HG02571 (cell line): ENCODE results near the gene ZNF155.
"Not testable (repeated sequence)": the region's sequence is repeated elsewhere in the genome, so short reads cannot be mapped to it uniquely, and the experiment has no call there.

Experiments
- ATAC-seq: cut with Tn5 transposase; IDR thresholded peaks from one replicate; pipeline ENCODE4 v1.9.1; 2021; ENCODE audit warnings: mild to moderate bottlenecking, moderate library complexity; ENCODE audit not compliant: unreplicated experiment

Gene ZNF155

DNA sequence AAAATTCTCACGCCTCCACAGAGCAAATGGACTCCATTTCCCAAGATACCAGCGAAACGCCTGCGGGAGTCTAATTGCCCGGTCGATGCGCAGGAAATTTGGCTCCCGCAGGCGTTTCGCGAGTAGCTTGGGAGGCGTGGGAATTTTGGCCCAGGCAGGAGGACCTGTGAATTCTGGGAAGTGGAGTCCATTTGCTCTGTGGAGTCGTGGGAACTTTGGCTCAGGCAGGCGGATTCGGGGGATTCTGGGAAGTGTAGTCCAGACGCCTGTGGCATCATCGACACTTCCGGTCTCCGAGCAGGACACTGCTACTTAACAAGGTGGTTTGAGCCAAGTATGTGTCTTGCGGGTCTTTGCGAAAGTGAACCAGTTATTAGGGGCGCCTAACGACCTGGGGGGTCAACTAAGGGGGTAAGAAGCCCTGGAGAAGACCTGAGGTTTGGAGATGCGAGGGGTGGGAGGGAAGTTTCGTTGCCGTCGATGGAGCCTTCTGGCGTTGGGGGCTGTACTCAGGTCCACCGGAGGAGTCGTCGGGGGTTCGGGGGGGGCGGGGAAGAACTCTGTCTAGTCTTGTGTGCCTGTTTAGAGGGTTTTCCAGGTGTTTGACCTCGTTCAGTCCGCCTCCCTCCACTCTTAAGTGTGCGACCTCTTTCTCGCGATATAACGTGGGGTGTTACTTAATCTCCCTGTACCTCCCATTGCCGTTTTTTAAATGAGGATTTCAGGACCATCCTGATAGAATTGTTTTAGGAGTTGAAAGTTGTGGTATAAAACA lies at the start of gene ZNF155:
Gene ZNF155 (plus strand): TSS at position 277 of the 775 bp plus-strand sequence. CDS start 4,356 bp downstream, outside the sequence.
- no peak for ATAC-seq

DNA sequence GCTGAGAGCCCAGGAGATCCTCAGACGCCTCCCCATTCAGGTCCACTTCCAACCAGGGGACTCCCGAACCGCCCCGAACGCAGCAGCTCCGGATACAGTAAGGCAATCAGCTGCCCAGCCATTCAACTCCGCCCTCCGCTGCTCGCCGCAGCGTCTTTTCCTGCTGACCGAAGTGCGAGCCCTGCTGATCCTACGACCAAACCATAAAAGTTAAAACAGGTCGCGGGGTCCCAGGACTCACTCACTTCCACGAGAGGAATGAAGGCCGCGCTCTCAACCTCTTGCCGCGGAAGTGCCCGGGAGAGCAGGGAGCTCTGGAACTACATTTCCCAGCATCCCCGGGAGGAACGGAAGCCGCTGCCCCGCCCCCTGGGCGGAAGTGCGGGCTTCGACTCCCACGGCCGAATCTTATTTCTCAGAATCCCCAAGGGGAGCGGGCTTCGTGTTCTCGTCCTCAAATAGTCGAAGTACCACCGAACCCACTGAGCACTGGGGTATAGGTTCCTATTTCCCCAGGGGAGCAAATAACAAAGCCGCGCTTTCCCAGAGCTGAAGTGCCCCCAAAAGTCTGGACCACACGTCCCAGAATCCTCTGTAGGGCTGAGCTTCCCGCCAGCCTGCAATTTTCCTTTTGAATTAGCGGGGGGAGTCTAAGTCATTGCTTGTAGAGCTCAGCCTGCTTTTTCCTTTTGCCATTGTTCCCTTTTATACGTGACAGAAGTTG lies 48.8 kb upstream of the ZNF155 start, which contains the start of gene ZNF45:
Gene ZNF45 (minus strand): TSS at position 298 of the 724 bp plus-strand sequence. CDS start 13,097 bp downstream, outside the sequence.
- peak; percentile 95 for ATAC-seq

DNA sequence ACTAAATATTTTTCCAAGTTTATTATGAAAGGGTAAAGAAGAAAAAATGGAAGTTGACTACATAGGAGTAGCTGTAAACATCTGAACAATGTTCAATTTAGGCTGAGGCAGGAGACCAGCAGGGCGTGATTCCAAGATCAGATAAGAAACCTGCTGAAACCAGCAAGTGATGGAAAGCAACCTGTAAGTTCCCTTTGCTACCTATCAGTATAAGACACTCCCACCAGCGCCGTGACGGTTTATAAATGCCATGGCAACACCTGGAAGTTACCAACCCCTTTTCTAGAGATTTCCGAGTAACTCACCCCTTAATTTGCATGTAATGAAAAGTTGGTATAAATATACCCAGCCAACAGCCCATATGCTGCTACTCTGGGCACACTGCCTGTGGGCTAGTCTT lies 47.8 kb upstream of the ZNF155 start:
- ATAC-seq = no peak

DNA sequence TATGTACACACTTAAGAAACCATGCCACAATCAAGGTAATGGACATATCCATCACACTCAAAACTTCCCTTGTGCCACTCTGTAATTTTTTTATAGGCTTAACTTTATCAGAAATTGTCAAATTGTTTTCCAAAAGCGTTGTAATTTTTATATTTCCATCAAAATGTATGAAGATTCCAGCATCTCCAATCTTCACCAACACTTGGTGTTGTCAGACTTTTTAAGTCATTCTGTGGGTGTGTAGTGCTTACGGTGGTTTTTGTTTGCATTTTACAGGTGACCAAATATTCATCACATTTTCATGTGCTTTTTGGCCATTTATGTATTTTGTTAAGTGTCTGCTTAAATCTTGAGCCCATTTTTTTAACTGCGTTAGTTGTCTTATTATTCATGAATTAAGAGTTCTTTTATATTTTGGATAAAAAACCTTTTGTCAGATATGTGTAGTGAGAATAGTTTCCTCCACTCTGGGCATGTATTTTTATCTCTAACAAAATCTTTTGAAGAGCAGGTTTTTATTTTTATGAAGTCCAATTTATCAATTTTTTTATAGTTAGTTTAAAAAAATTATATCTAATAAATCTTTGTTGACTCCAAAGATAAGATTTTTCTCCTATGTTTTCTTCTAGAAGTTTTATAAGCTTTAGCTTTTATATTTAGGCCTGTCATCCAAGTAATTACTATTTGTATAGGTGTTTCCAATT lies 44.3 kb upstream of the ZNF155 start:
- no peak for ATAC-seq

DNA sequence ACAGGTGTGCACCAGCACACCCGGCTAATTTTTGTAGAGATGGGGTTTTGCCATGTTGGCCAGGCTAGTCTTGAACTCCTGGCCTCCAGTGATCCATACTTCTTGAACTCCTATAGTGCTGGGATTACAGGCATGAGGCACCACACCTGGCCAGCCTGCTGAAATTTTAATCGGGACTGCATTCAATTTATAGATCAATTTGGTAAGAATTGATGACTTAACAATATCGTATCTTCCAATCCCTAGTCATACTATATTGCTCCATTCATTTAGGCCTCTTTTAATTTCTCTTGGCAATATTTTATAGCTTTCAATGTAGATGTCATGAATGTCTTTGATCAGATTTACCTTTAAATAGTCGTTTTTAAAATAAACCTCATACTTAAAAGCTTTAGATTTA lies 43.3 kb upstream of the ZNF155 start:
- no peak for ATAC-seq

DNA sequence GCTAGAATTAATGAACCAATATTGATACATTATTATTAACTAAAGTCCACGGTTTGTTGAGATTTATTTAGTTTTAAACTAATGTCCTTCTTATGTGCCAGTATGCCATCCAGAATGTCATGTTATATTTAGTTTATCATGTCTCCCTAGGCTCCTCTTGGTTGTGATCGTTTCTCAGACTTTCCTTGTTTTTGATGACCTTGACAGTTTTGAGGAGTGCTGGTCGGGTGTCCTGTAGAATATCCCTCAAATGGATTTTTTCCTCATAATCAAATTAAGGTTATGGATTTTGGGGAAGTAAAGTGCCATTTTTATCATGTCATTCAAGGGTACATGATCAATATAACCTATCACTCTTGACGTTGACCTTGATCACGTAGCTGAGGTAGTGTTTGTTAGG lies 42.8 kb upstream of the ZNF155 start:
- no peak for ATAC-seq

DNA sequence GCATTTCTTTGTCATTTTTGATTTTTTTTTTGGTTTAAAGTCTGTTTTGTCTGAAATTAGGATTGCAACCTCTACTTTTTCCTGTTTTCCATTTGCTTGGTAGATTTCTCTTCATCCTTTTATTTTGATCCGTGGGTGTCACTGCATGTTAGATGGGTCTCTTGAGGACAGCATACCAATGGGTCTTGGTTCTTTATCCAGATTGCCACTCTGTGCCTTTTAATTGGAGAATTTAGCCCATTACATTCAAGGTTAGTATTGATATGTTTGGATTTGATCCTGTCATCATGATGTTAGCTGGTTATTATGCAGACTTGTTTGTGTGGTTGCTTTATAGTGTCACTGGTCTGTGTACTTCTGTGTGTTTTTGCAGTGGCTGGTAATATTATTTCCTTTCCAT lies 36.6 kb upstream of the ZNF155 start:
- ATAC-seq = not testable (repeated sequence)

DNA sequence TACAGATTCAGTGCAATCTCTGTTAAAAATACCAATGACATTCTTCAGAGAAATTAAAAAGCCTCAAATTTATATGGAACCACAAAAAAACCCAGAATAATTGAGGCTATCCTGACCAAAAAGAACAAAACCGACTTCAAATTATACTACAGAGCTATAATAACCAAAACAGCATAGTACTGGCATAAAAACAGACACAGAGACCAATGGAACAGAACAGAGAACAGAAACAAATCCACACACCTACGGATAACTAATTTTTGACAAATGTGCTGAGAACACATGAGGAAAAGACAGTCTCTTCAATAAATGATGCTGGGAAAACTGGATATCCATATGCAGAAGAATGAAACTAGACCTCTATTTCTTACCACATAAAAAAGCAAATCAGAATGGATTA lies 34.2 kb upstream of the ZNF155 start:
- not testable (repeated sequence) for ATAC-seq

DNA sequence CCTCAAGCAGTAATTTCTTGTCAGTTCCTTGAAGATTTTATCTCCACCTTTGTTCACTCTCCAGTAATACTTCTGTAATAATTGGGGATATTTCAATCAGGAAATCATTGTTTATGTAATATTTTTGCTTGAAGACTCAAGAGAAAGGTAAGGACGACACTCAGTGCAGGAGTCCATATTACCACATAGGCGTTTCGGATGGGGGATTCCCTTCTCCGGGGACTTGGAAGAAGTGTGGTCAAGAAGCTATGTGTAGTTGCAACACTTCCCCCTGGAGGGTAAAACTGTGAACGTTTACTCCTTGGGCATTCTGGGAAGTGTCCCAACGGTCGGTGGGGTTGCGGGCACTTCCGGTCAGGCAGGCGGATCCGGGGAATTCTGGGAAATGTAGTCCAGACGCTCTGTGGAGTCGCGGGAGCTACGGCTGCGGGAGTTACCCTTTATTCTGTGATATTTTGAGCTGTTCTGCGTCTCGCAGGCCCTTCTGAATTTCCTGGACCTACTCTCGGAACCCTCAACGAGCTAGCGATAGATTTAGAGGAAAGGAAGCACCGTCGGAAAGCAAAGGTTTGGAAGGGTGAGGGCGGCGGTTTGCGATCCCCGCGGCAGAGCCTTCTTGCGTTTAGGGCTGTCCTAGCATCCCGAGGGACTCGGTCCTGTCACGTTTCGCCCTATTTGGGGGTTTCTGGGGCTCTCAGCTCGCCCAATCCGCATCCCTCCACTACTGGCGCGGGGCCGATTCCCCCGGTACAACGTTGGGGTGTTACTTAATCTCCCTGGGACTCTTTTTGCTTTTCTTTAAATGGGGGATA lies 32.9 kb upstream of the ZNF155 start, which contains the start of gene ZNF221:
Gene ZNF221 (plus strand): TSS at position 395 of the 812 bp plus-strand sequence. CDS start 11,499 bp downstream, outside the sequence.
- ATAC-seq = peak; percentile 81

DNA sequence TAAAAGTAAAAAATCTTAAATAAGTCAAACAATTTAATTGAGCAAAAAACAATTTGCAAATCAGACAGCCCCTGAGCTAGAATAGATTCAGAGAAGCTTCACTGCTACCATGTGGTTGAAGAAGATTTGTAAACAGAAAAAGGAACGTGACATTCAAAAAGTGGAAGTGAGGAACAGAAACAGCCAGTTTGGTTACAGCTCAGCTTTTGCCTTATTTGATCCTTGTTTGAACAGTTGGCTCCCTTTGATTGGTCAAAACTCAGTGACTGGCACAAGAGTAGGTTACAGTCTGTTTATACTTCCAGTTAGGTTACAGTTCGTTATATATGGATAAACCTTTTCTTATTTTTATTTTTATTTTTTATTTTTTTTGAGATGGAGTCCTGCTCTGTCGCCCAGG lies 27.2 kb upstream of the ZNF155 start:
- no peak for ATAC-seq

DNA sequence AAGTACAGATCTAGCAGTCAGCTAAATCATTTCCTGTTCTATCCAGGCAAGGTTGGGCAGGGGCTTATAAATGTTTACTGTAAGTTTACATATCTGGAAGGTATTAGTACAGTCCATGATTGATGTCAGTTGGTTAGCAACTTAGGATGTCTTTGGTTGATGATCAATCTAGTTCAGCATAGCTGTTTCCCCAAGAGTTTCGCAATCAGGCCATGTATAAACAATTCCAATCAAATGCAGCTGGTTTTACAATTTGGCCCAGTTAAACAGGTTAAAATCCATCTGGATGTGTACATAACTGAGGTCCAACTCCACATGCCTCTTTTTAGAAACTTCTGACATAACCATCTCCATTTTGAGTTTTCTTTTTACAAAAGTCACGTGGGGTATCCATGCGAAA lies 26.1 kb upstream of the ZNF155 start:
- no peak for ATAC-seq

DNA sequence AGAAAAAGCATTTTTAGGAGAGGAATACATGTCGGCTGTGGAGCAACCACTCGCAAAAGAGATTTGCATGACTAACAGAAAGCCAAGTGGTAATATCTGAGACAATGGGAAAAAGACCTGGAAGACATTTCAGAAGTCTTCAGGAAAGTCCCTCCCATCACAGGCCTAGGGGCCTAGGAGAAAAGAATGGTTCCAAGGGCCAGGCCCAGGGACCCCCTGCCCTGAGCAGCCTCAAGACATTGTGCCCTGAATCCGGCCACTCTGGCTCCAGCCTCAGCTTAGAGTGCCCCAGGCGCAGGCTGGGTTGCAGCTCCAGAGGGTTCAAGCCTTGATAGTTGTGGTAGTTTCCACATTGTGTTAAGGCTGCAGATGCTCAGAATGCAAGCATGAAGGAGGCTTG lies 23.6 kb upstream of the ZNF155 start:
- no peak for ATAC-seq

DNA sequence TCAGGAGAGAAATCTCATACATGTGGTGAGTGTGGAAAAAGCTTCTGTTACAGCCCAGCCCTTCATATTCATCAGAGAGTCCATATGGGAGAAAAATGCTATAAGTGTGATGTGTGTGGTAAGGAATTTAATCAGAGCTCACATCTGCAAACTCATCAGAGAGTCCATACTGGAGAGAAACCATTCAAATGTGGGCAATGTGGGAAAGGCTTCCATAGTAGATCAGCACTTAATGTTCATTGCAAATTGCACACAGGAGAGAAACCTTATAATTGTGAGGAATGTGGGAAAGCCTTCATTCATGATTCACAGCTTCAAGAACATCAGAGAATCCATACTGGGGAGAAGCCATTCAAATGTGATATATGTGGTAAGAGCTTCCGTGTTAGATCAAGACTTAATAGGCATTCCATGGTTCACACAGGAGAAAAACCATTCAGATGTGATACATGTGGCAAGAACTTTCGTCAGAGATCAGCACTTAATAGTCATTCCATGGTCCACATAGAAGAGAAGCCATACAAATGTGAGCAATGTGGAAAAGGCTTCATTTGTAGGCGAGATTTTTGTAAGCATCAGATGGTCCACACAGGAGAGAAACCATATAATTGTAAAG lies 17.8 kb upstream of the ZNF155 start:
- ATAC-seq = no peak

DNA sequence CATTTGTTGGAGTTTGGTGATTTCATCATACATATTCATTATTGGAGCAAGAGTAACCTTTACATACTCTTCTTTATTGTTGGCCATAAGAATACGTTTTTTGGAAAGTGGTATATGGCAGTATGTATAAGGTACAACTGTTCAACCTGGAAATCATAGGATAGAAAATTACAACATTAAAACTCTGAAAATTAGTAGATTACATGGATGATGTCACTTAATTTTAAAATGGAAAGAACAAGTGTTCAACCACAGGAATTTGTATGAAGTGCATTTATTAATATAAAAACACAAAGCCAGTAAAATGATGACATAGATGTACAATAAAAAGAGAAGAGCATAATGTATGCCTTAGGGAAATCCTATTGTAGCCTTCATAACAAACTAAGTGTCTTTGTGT lies 7.3 kb upstream of the ZNF155 start:
- ATAC-seq = no peak

DNA sequence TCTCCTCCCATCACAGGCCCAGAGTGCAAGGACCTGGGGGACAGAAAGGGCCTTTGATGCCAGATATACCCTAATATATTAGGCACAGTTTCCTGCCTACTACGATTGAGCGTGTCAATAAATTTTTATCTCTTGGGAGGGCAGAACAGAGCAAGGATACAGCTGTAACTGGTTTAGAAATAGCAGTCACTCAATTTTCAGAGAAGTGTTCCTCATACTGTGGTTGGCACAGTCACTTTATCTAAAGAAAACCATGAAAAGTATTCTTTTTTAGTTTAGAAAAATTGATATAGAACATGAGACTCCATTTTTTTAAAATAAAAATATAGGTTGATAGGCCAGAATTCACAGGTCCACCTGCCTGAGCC lies 460 bp upstream of the ZNF155 start:
- ATAC-seq = no peak

DNA sequence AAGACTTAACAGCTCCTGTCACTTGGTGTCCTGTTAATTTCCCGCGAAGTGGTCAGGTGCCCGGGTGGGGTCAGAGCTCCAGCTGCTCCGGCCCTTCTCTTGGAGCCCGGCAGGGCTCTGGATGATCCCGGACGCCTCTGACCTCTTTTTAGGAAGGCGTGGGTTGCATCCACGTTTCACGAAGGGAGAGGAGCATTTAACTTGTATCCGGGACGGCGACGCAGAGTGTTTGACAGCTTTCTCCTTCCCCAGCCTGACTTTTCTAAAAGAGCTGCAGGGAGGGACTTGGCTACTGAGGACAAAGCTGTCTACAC lies 656 bp downstream of the ZNF155 start:
- no peak for ATAC-seq

DNA sequence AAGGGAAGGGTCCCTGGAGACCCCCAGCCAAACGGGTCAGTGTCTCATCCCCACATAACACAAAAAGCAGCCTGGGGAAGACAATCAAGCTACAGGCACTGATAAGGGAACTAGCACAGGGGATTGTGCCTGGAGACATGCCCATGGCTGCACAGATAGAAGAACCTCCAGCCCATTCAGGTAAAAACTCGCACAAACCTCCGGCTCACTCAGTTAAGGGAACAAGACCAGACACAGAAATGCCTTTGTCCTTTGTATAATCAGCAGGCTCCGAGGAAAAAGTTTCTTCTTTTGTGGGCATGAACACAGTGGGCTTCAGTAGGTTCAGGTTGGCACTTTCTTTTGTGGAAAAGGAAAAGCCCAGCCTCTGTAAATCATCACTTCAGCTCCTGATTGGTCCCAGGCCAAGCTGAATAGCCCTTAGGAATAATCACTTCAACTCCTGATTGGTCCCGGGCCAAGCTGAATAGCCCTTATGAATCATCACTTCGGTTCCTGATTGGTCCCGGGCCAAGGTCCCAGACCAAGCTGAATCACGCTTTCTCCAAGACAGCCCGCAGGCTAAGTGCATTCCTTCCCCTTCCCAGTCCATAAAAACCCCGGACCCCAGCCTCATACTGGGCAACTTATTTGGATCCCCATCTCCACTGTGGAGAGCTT lies 13.8 kb downstream of the ZNF155 start:
- ATAC-seq = no peak

DNA sequence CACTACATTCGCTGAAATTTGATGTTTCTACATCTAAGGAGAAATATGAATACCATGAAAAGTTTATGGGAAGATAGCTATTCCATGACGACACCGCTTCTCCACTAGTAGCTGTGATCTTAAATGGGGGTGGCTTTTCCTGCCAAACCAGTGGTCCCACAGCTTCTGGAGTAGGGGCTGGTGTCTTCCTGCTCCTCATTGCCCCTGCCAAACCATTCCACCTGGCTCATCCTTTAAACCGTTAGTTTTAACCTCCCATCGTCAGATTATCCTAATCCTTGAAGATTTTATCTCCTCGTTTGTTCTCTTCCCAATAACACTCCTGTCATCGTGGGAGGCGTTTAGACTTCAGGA lies 18.2 kb downstream of the ZNF155 start:
- no peak for ATAC-seq

DNA sequence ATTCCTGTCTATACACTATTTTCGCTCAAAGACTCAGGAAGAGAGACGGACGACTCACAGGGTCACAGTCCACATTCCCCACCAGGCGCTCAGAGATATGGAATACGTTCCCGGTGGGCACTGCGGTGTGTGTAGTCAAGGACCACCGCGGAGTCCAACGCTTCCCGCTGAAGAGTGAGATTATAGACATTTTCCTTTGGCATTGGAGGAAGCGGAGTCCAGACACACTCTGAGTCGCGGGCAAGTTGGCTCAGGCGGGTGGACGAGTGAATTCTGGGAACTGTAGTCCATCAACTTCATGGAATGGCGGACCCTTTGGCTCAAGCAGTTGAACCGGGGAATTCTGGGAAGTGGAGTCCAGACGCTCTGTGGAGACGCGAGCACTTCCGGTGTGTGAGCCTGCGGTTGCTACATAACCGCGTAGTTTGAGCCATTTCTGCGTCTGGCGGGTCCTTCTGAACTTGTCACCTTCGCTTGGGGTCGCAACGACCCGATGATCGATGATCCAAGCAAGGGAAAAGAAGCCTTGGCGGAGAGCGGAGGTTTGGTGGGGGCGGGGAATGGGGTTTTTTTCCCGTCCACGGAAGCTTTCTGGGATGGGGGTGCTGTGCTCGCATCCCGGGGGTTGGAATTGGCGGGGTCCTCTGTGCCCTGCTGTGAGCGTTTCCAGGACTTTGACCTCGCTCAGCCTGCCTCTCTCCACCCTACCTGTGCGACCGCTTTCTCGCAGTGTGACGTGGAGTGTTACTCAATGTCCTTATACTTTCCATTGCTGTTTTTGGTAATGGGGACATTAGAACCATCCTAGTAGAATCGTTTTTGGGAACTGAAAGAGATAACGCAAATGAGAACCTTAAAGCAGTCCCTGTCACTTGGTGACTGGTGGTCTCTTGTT lies 18.8 kb downstream of the ZNF155 start, which contains the start of gene ZNF230:
Gene ZNF230 (plus strand): TSS at position 392 of the 895 bp plus-strand sequence. CDS start 4,122 bp downstream, outside the sequence.
- ATAC-seq = peak; percentile 88
